Measurements from ENCODE around the gene SH3BGR.
"Not testable (repeated sequence)": the region's sequence is repeated elsewhere in the genome, so short reads cannot be mapped to it uniquely, and the experiment has no call there.

The SH3BGR gene

GRCh38 chr21:39451332-39452206 lies at the start of gene SH3BGR:
SH3BGR (plus strand) TSS chr21:39451970; CDS start chr21:39452097, 127 bp downstream.
- Mint-ChIP-seq H3K9me3 (no peaks in the 10 kb centered on the region), H3K27me3 (peaks cover 11% of the 10 kb centered on the region), H3K27ac (no peak within 1 kb of the TSS), H3K36me3 (no peaks in the 10 kb centered on the region), H3K4me1 (peaks cover 4% of the 10 kb centered on the region), H3K4me3 (no peak within 1 kb of the TSS)
- DNase-seq = no peak
- CTCF ChIA-PET = no interaction called here

DNA sequence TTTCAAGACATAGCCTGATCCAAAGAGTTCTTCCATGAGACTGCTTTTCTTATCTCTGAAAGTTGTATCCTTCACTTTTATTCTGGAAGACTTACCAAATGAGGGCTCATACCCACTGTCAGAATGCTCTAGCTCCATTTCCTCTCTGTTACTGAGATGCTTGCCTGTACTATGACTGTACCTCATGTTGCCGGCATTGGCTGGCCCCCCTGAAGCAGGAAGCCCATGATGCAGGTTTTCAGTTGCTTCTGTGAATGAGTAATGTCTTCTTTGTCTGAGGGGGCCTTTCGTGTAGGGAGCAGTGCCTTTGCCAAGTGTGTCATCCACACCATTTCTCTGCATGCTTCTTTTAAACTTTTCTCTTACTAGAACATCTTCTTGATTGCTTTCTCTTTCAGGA lies 45.7 kb upstream of the SH3BGR start:
- CTCF ChIA-PET = interaction anchor here (1.1 kb wide), 1 partner anchor 35 kb away, joined by 3 read pairs; no protein-coding TSS in a partner anchor
- Mint-ChIP-seq H3K4me3 (no peak overlapping the region), H3K27me3 (no peaks in the 10 kb centered on the region), H3K9me3 (peaks cover 7% of the 10 kb centered on the region), H3K4me1 (no peaks in the 10 kb centered on the region), H3K36me3 (peaks cover 10% of the 10 kb centered on the region), H3K27ac (no peak overlapping the region)
- no peak for DNase-seq

DNA sequence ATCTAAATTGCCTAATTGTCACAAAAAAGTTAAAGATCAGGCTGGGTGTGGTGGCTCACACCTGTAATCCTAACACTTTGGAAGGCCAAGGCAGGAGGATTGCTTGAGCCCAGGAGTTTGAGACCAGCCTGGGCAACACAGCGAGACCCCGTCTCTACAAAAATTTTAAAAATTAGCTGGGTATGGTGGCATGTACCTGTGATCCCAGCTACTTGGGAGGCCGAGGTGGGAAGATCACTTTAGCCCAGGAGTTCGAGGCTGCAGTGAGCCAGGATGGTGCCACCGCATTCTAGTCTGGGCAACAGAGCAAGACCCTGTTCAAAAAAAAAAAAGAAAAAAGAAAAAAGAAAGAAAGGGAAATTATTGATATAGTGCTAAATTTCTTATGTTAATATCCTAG lies 32.6 kb upstream of the SH3BGR start:
- H3K36me3 Mint-ChIP-seq, H3K4me3 Mint-ChIP-seq, H3K27me3 Mint-ChIP-seq, H3K27ac Mint-ChIP-seq, H3K4me1 Mint-ChIP-seq, DNase-seq, CTCF ChIA-PET, H3K9me3 Mint-ChIP-seq: not testable (repeated sequence)

DNA sequence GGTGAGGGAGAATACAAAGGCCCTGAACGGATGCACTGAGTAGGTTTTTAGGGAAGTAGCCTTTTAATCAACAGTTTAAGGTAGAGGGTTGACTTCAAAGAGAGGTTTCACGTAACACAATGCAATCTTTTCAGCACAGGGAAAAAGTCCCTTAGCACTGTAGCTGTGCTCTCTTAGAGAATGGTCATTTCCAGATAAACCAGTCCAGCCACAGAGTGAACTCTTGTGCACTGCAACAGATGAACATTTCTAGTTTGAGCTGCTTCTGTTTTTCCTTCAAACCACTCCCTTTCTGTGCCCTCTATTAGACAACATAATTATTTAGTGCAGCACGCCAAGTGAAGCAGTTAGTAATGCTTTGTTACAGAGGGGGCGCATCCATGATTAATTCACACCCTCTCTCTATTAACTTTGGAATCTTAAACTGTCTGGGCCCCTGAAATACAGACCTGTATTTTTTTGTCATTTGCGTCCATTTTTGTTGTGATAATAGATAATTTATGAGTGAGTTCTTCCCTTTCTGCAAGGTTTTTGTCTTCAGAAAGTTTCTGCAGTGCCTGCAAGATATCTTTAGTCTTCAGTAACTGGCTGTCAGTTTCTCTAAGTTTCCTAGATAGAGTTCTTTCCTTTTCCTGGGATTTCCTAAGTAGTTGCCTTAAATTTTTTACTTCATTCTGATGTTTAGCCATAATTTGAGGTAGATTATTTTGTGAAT lies 29.1 kb upstream of the SH3BGR start:
- H3K4me1 Mint-ChIP-seq = no peaks in the 10 kb centered on the region
- no peaks in the 10 kb centered on the region for H3K36me3 Mint-ChIP-seq
- no peaks in the 10 kb centered on the region for H3K9me3 Mint-ChIP-seq
- peaks cover 4% of the 10 kb centered on the region for H3K27me3 Mint-ChIP-seq
- no peak for DNase-seq
- H3K27ac Mint-ChIP-seq = no peak overlapping the region
- CTCF ChIA-PET = interaction anchor here (0.7 kb wide), 1 partner anchor 20 kb away, joined by 4 read pairs; no protein-coding TSS in a partner anchor
- no peak overlapping the region for H3K4me3 Mint-ChIP-seq

DNA sequence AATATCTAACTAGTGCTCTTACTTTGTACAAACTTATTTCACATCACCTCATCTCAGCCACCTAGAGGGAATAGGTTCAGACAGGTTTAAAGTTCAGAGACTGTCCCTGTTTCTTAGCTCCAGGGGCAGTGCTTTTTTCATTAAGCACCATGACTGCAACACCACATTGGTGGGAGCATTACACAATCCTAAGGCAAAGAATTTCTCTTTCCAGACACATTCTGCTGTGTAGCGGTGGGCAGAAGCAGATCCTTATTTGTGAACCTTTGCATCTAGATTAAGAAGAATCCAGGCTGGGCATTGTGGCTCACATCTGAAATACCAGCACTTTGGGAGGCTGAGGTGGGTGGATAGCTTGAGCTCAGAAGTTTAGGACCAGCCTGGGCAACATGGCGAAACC lies 22.3 kb upstream of the SH3BGR start:
- CTCF ChIA-PET = interaction anchor here (1.6 kb wide), 1 partner anchor 17 kb away, joined by 4 read pairs; no protein-coding TSS in a partner anchor
- H3K9me3 Mint-ChIP-seq = no peaks in the 10 kb centered on the region
- H3K4me3 Mint-ChIP-seq = no peak overlapping the region
- no peaks in the 10 kb centered on the region for H3K4me1 Mint-ChIP-seq
- H3K36me3 Mint-ChIP-seq = no peaks in the 10 kb centered on the region
- no peak for DNase-seq
- no peak overlapping the region for H3K27ac Mint-ChIP-seq
- peaks cover 9% of the 10 kb centered on the region for H3K27me3 Mint-ChIP-seq

GRCh38 chr21:39430016-39430415 lies 21.8 kb upstream of the SH3BGR start:
- CTCF ChIA-PET = interaction anchor here (1.6 kb wide), 1 partner anchor 18 kb away, joined by 4 read pairs; no protein-coding TSS in a partner anchor
- H3K4me1 Mint-ChIP-seq = no peaks in the 10 kb centered on the region
- DNase-seq = no peak
- H3K27me3 Mint-ChIP-seq = peaks cover 9% of the 10 kb centered on the region
- no peaks in the 10 kb centered on the region for H3K9me3 Mint-ChIP-seq
- no peak overlapping the region for H3K4me3 Mint-ChIP-seq
- H3K36me3 Mint-ChIP-seq = no peaks in the 10 kb centered on the region
- H3K27ac Mint-ChIP-seq = peak overlapping the region; percentile 30

DNA sequence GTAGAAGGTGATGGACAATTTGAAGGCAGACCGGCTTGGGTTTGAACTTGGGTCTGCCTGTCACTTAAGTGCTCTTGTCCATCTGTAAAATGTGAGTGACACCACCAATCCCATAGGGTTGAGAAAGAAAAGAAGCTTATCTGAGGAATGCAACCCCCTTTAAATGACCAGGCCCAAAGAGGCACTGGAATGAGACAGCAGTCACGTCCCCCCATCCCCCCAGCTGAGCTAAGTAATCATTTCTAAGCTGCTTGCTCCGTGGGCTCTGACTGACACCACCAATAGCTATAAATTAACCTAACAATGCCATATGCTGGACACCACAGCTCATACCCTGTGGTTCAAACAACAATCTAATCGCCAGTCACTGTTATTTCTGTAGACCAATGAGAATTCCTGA lies 21.3 kb upstream of the SH3BGR start:
- Mint-ChIP-seq H3K4me3 (no peak overlapping the region), H3K4me1 (no peaks in the 10 kb centered on the region), H3K27ac (no peak overlapping the region), H3K9me3 (no peaks in the 10 kb centered on the region), H3K36me3 (no peaks in the 10 kb centered on the region), H3K27me3 (peaks cover 9% of the 10 kb centered on the region)
- CTCF ChIA-PET = interaction anchor here (0.8 to 1.6 kb wide), 2 partner anchors 12 to 18 kb away, joined by 3 to 4 read pairs; no protein-coding TSS in a partner anchor
- no peak for DNase-seq

- H3K4me1 Mint-ChIP-seq = no peaks in the 10 kb centered on the region
- no peak overlapping the region for H3K27ac Mint-ChIP-seq
- no peak overlapping the region for H3K4me3 Mint-ChIP-seq
- no peaks in the 10 kb centered on the region for H3K36me3 Mint-ChIP-seq
- no peaks in the 10 kb centered on the region for H3K9me3 Mint-ChIP-seq
- CTCF ChIA-PET = interaction anchor here (0.8 to 1.6 kb wide), 2 partner anchors 11 to 19 kb away, joined by 3 to 4 read pairs; no protein-coding TSS in a partner anchor
- DNase-seq = no peak
- peaks cover 5% of the 10 kb centered on the region for H3K27me3 Mint-ChIP-seq
Observed at GRCh38 chr21:39430954-39431353, 20.8 kb upstream of the SH3BGR start.

DNA sequence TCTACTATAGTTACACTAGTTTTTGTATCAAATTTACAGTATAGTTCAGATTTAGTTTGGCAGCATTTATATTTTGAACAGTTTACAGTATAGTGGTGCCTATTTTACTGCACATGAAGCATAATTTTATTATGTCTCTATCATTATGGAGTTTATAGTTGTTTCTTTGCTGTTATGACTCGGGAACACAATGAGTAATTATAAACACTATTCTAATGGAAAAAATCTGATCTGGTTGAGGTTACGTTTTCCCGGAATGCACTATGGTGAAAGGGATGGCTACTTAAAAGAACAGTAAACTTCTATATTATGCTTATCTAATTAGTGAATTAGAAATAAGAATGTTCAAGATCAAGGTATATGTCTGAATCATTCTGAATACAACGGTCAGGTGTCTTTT lies 16.8 kb upstream of the SH3BGR start:
- H3K27me3 Mint-ChIP-seq = peaks cover 11% of the 10 kb centered on the region
- no peaks in the 10 kb centered on the region for H3K9me3 Mint-ChIP-seq
- no peak overlapping the region for H3K4me3 Mint-ChIP-seq
- no peaks in the 10 kb centered on the region for H3K36me3 Mint-ChIP-seq
- H3K4me1 Mint-ChIP-seq = no peaks in the 10 kb centered on the region
- DNase-seq = no peak
- no peak overlapping the region for H3K27ac Mint-ChIP-seq
- CTCF ChIA-PET = no interaction called here

DNA sequence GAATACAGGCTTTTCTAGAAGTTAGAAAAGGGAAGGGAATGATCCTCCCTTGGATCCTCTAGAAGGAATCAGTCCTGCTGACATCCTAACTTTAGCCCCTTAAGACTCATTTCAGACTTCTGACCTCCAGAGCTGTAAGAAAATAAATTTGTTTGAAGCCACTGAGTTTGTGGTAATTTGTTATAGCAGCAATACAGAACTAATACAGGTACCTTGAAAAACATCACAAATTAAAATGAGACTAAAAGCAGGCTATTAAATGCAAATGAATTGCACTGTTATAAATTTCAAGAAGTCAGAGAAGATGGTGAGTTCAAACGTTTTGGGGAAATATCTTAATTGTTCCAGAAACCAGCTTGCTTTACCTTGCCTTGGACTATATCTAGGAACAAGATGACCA lies 12.5 kb upstream of the SH3BGR start:
- Mint-ChIP-seq H3K4me3 (no peak overlapping the region), H3K36me3 (no peaks in the 10 kb centered on the region), H3K4me1 (no peaks in the 10 kb centered on the region), H3K27ac (no peak overlapping the region), H3K27me3 (peaks cover 31% of the 10 kb centered on the region), H3K9me3 (no peaks in the 10 kb centered on the region)
- DNase-seq = no peak
- CTCF ChIA-PET = no interaction called here

DNA sequence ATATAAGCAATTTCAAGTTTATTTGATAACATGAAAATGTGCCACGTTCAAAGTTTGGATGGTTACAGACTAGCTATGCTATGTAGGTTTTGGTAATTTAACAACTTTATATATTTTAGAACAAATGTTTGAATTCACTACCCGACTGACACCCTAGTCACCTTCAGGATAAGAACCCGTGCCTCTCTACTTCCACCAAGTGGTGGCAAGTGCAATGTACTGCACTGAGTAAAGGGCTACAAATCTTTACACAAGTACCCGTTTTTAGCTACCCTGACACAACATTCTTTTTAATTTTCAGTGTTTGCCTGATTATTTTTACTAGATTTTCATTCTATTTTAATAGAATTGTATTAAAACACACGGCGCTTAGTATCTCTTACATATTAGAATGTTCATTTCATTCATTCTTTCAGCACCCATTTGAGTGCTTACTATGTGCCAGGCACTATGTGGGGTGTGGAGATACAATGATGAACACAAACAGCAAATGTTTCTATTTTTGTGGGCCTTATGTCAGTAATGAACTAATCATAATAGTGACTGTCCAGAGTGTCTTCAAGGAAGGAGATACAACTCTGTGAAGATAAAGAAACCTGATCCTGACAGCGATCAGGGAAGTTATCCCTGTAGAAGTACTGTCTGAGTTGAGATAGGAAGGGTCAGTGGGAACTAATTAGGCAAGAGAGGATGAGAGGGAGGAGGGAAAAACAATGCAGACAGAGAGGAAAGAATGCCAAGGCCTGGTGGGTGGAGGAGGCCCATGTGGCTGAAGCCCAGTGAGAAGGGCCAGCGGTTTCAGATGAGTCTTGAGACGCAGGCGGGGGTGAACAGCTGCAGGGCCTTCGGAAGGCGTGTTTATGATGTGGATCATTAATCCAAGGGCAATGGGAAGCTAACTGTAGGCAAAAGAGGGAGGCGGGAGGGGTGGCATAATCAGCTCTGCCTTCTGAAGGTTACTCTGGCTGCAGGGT lies 10.0 kb upstream of the SH3BGR start:
- no peak overlapping the region for H3K4me3 Mint-ChIP-seq
- peak; percentile 59 for DNase-seq
- H3K27me3 Mint-ChIP-seq = peaks cover 45% of the 10 kb centered on the region
- no peaks in the 10 kb centered on the region for H3K36me3 Mint-ChIP-seq
- H3K4me1 Mint-ChIP-seq = peaks cover 17% of the 10 kb centered on the region
- CTCF ChIA-PET = interaction anchor here (0.6 to 1.6 kb wide), 14 partner anchors 9 to 634 kb away, joined by 3 to 6 read pairs (median 3); no protein-coding TSS in a partner anchor
- no peaks in the 10 kb centered on the region for H3K9me3 Mint-ChIP-seq
- H3K27ac Mint-ChIP-seq = no peak overlapping the region

GRCh38 chr21:39444421-39445180 lies 7.2 kb upstream of the SH3BGR start:
- H3K36me3 Mint-ChIP-seq = no peaks in the 10 kb centered on the region
- peaks cover 37% of the 10 kb centered on the region for H3K27me3 Mint-ChIP-seq
- CTCF ChIA-PET = interaction anchor here (1.0 kb wide), 1 partner anchor 9 kb away, joined by 3 read pairs; no protein-coding TSS in a partner anchor
- H3K27ac Mint-ChIP-seq = peak overlapping the region; percentile 25
- DNase-seq = no peak
- H3K4me3 Mint-ChIP-seq = peak overlapping the region; percentile 82
- peaks cover 20% of the 10 kb centered on the region for H3K4me1 Mint-ChIP-seq
- no peaks in the 10 kb centered on the region for H3K9me3 Mint-ChIP-seq

Measured in activated naive CD4-positive, alpha-beta T cell treated with anti-CD3 and anti-CD28 coated beads, Interleukin-2, amount 10 ng/mL, durations not matched to agents 7 days and 5 days (primary cell).